Ovary (tissue), 9 donors: ENCODE measurements around the gene SMURF1. TPM values are rescaled to one million over a fixed set of nuclear protein-coding genes. Genes with fewer than 3 reads are reported as not detected.

Experiments
- DNase-seq, 5 donors: peaks; one replicate each; pipeline ENCODE4 v3.0.0-alpha.2; 2019 to 2020
- H3K27ac ChIP-seq, 2 donors: fragments of 200-600 bp; one replicate each; pipeline versions ENCODE4 v1.5.1 to v1.8.0; 2019 to 2022
- H3K27me3 ChIP-seq: fragments of 200-600 bp; one replicate; pipeline ENCODE4 v1.8.0; 2022
- H3K36me3 ChIP-seq: fragments of 200-600 bp; sonication (generic); one replicate; pipeline ENCODE4 v1.5.1; 2019
- H3K4me1 ChIP-seq: one replicate; pipeline ENCODE4 v1.8.1; 2013; ENCODE audit warnings: mild to moderate bottlenecking, moderate library complexity; ENCODE audit not compliant: insufficient read depth
- H3K4me3 ChIP-seq: fragments of 200-600 bp; sonication (generic); one replicate; pipeline ENCODE4 v1.5.1; 2017
- H3K9me3 ChIP-seq, 2 donors: fragments of 200-600 bp in 1 of 2; sonication (generic) in 1 of 2; one replicate each; pipeline versions ENCODE4 v1.5.1 to v1.8.1; 2013 to 2019; ENCODE audit warnings: mild to moderate bottlenecking in 1 of 2, moderate library complexity in 1 of 2
- CTCF ChIP-seq, 3 donors: fragments of 450-650 bp in 2 of 3; fragments of 200-600 bp in 1 of 3; IDR thresholded peaks; one replicate each; pipeline versions ENCODE4 v1.5.1 to v1.8.0; 2016 to 2022; ENCODE audit warnings: antibody characterized with exemption in 3 of 3, mild to moderate bottlenecking in 1 of 3
- EP300 ChIP-seq: sonication (generic); formaldehyde crosslinking; IDR thresholded peaks from one replicate; pipeline ENCODE4 v1.6.1; 2017; ENCODE audit warnings: antibody characterized with exemption
- POLR2A ChIP-seq: fragments of 450-650 bp; IDR thresholded peaks from one replicate; pipeline ENCODE4 v1.6.1; 2017; ENCODE audit warnings: antibody characterized with exemption, mild to moderate bottlenecking, moderate library complexity
- WGBS, 3 donors: extraction: QIAGEN DNeasy Blood & Tissue Kit in 1 of 3; methylation state at CpG; one replicate each; pipeline versions ENCODE4 v1.1.5 to v1.1.7; 2013 to 2017; 5-methylcytosine and 5-hydroxymethylcytosine counted together
- intact Hi-C, 4 donors: fragments of 100-400 bp; cut with DNase I; formaldehyde crosslinking; loops; one replicate each; pipeline versions ENCODE4 v1.11.0 to v1.15.1; 2022 to 2023
- polyA plus RNA-seq, 2 donors: library from polyadenylated mRNA; stranded (reverse); fragments of 200-250 nt in 1 of 2; fragments of 350-450 nt in 1 of 2; fragmentation: Illumina TruSeq in 1 of 2; extraction: RNeasy Lipid Tissue Mini Kit (QIAGEN cat#74804) in 1 of 2; gene quantifications; one replicate each; pipeline ENCODE4 v1.2.3, GENCODE V29; 2013 to 2014
- total RNA-seq, 7 donors: library from RNA; depleted of rRNA in 2 of 7; stranded (reverse); fragments of >200 nt in 2 of 7; fragmentation: NEBNext Ultra II Directional in 3 of 7; extraction: Animal tissue kit (Norgen Biotek cat#: 25700) in 3 of 7; gene quantifications; one replicate each; pipeline versions ENCODE4 v1.1.0 to v1.2.4, GENCODE V29; 2016 to 2023
- donor health status: DM: no; HTN: no; CAD: no; lungs with moderate emphysema.
- donor health status: DM: no; HTN: no; CAD: no.
- donor health status: Bipolar disorder and iron deficiency.
- donor health status: DM: yes; HTN: yes; CAD: no.
- donor health status: DM: no; HTN: no; CAD: no.
- donor health status: DM: yes; HTN: yes; CAD: no.

Gene SMURF1
- total and polyA plus RNA-seq, 9 donors: 15.1 to 40.3 (median 27.2) TPM

GRCh38 chr7:99132595-99133321 lies 11.2 kb downstream of the SMURF1 start:
- WGBS, 3 donors: 85 to 90% (median 87%) methylated on average over 8 of the region's 8 CpGs
- Histone ChIP-seq H3K27ac (no peak overlapping the region), H3K9me3 (no peaks in the 10 kb centered on the region), H3K36me3 (no peaks in the 10 kb centered on the region), H3K27me3 (no peaks in the 10 kb centered on the region), H3K4me3 (no peak overlapping the region), H3K4me1 (peaks cover 13% of the 10 kb centered on the region)
- TF ChIP-seq POLR2A (no peak), EP300 (no peak), CTCF (IDR thresholded peaks at IDR 0.05) (no peak)
- intact Hi-C loops: no loop called here
- no peak for DNase-seq

- intact Hi-C loops: no loop called here
- no peak for DNase-seq
- H3K27ac ChIP-seq: no peak overlapping the region
Observed at GRCh38 chr7:99131290-99131689, 12.6 kb downstream of the SMURF1 start.

GRCh38 chr7:99129536-99129935 lies 14.4 kb downstream of the SMURF1 start:
- H3K27ac ChIP-seq: no peak overlapping the region
- TF ChIP-seq CTCF (IDR thresholded peaks at IDR 0.05): no peak
- H3K9me3 ChIP-seq: no peaks in the 10 kb centered on the region
- peak in 1 of 5 donors; percentile 13 for DNase-seq
- intact Hi-C loops: no loop called here
- H3K36me3 ChIP-seq: no peaks in the 10 kb centered on the region
- no peaks in the 10 kb centered on the region for H3K27me3 ChIP-seq
- no peak overlapping the region for H3K4me3 ChIP-seq
- WGBS, 3 donors: 92 to 93% (median 92%) methylated on average over 6 of the region's 6 CpGs
- H3K4me1 ChIP-seq: peaks cover 13% of the 10 kb centered on the region

More at GRCh38 chr7:99131290-99131689, 12.6 kb downstream of the SMURF1 start:
- Histone ChIP-seq H3K36me3 (no peaks in the 10 kb centered on the region), H3K4me3 (no peak overlapping the region), H3K27me3 (no peaks in the 10 kb centered on the region), H3K9me3 (no peaks in the 10 kb centered on the region), H3K4me1 (peaks cover 13% of the 10 kb centered on the region)
- WGBS, 3 donors: 94 to 96% (median 95%) methylated on average over 2 of the region's 2 CpGs
- TF ChIP-seq POLR2A (no peak), CTCF (IDR thresholded peaks at IDR 0.05) (no peak), EP300 (no peak)

GRCh38 chr7:99129001-99129400 lies 14.9 kb downstream of the SMURF1 start:
- H3K9me3 ChIP-seq: no peaks in the 10 kb centered on the region
- no peak overlapping the region for H3K4me3 ChIP-seq
- DNase-seq: no peak
- H3K27ac ChIP-seq: no peak overlapping the region
- TF ChIP-seq POLR2A: no peak
- no peak for TF ChIP-seq CTCF (IDR thresholded peaks at IDR 0.05)
- TF ChIP-seq EP300: no peak
- H3K27me3 ChIP-seq: no peaks in the 10 kb centered on the region
- H3K36me3 ChIP-seq: no peaks in the 10 kb centered on the region
- intact Hi-C loops: no loop called here
- 63 to 73% (median 67%) methylated on average over 3 of the region's 3 CpGs for WGBS, 3 donors
- peaks cover 15% of the 10 kb centered on the region for H3K4me1 ChIP-seq
